Mucosa of gallbladder (tissue), 1 donor: ENCODE data around the gene POU4F3. TPM values are rescaled to one million over a fixed set of nuclear protein-coding genes. Genes with fewer than 3 reads are reported as not detected.

Experiments used
- total RNA-seq: library from RNA; stranded (reverse); gene quantifications from one replicate; pipeline ENCODE4 v1.2.1, GENCODE V29; 2021
- donor health status: DM: no; HTN: no; CAD: no.

Gene POU4F3
- total RNA-seq, 1 donor from 2014 or later, result 0.09 TPM

Other genes with a start within 250 kb of the POU4F3 start
- not detected for gene PLAC8L1, start 233.3 kb upstream of the POU4F3 start, total RNA-seq
- 66.6 TPM for gene LARS1, start 156.2 kb upstream of the POU4F3 start, total RNA-seq
- 14.2 TPM for gene RBM27, start 135.2 kb upstream of the POU4F3 start, total RNA-seq
- gene TCERG1, start 108.5 kb downstream of the POU4F3 start, total RNA-seq, result 35.5 TPM
- gene GPR151, start 177.4 kb downstream of the POU4F3 start, total RNA-seq, result not detected